ENCODE results near the gene MAP3K13.

The MAP3K13 gene

DNA sequence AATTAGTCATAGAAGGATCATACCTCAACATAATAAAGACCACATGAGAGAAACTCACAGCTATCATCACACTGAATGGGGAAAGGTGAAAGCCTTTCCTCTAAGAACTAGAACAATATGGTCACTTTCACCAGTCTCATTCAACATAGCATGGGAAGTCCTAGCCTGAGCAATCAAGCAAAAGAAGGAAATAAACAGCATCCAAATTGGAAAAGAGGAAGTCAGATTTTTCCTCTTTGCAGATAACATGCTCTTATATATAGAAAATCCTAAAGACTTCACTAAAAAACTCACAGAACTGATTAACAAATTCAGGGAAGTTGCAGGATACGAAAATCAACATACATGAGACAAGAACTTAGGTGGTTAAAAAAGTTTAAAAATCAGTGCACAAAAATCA lies 24.7 kb downstream of the MAP3K13 start:
- no peak for DNase-seq (ENCODE audit: low spot score)
- H3K4me3 ChIP-seq (ENCODE audit: low read length in 2 of 2), result no peak overlapping the region
- H3K9ac ChIP-seq (ENCODE audit: low read depth, low read length, poor library complexity), result no peak overlapping the region
- H3K4ac ChIP-seq (ENCODE audit: low read length), result no peak overlapping the region
- H2BK120ac ChIP-seq (ENCODE audit: low read depth, low read length), result no peak overlapping the region
- H2BK12ac ChIP-seq (ENCODE audit: low read length), result no peak overlapping the region
- no peak overlapping the region for H3K14ac ChIP-seq (ENCODE audit: low read length)
- no peak overlapping the region for H4K91ac ChIP-seq (ENCODE audit: low read depth, low read length, poor library complexity)
- no peak overlapping the region for H2AK5ac ChIP-seq (ENCODE audit: low read depth, low read length)
- no peak overlapping the region for H3K4me2 ChIP-seq (ENCODE audit: insufficient read depth, low read length, poor library complexity, severe bottlenecking)
- H3K27me3 ChIP-seq (ENCODE audit: control insufficient read depth in 3 of 3, insufficient read depth in 3 of 3, low read depth in 1 of 3, low read length in 3 of 3), result no peaks in the 10 kb centered on the region
- no peak overlapping the region for H2AFZ ChIP-seq (ENCODE audit: low read length)
- H3K27ac ChIP-seq (replicated peaks; ENCODE audit: low read length), result no peak overlapping the region
- no peak overlapping the region for H3K18ac ChIP-seq (ENCODE audit: low read length)
- WGBS, 2 donors (ENCODE audit: extremely low coverage in 2 of 2, insufficient read length in 2 of 2, insufficient replicate concordance in 1 of 2), result no CpG with 5 or more reads among the region's 1 CpG
- no peaks in the 10 kb centered on the region for H3K36me3 ChIP-seq (replicated peaks in 1 of 2; ENCODE audit: control insufficient read depth in 2 of 2, insufficient read depth in 2 of 2, low read length in 2 of 2)
- no peak overlapping the region for H3K23ac ChIP-seq (ENCODE audit: low read depth, low read length, poor library complexity)
- H3K79me1 ChIP-seq (ENCODE audit: low read depth, low read length), result no peaks in the 10 kb centered on the region
- H4K8ac ChIP-seq (ENCODE audit: low read depth, low read length), result no peak overlapping the region
- no peaks in the 10 kb centered on the region for H3K9me3 ChIP-seq (replicated peaks in 1 of 2; ENCODE audit: control insufficient read depth in 2 of 2, insufficient read depth in 1 of 2, low read depth in 1 of 2, low read length in 2 of 2)
- no peaks in the 10 kb centered on the region for H3K4me1 ChIP-seq (ENCODE audit: control insufficient read depth in 2 of 2, insufficient read depth in 1 of 2, low read depth in 1 of 2, low read length in 2 of 2)
- H2BK5ac ChIP-seq (ENCODE audit: low read length), result no peak overlapping the region
- no peak overlapping the region for H2BK15ac ChIP-seq (ENCODE audit: low read length)

DNA sequence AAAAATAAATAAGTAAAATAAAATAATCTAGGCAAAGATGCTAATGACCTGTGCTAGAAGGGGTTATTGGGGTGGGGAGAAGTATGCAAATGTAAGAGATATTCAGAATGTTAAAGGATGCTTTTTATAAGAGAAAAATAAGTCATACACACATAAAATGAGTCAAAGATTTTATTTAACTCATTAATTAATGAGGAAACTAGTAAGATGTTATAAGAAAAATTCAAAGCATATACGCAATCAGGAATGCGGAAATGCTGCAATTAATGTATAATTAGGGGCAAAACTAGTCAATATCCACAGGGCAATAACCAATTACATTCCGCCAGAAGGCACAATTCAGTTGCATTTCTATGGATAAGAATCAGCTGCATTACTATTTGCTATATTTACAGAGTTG lies 30.1 kb downstream of the MAP3K13 start:
- Histone ChIP-seq H3K23ac (ENCODE audit: low read depth, low read length, poor library complexity) (no peak overlapping the region), H3K9ac (ENCODE audit: low read depth, low read length, poor library complexity) (no peak overlapping the region), H3K79me1 (ENCODE audit: low read depth, low read length) (no peaks in the 10 kb centered on the region), H3K27ac (replicated peaks; ENCODE audit: low read length) (no peak overlapping the region), H3K14ac (ENCODE audit: low read length) (no peak overlapping the region), H3K4ac (ENCODE audit: low read length) (no peak overlapping the region), H2BK120ac (ENCODE audit: low read depth, low read length) (no peak overlapping the region), H3K4me1 (ENCODE audit: control insufficient read depth in 2 of 2, insufficient read depth in 1 of 2, low read depth in 1 of 2, low read length in 2 of 2) (peaks cover 0 to 7% of the 10 kb centered on the region in 2 donors), H3K9me3 (replicated peaks in 1 of 2; ENCODE audit: control insufficient read depth in 2 of 2, insufficient read depth in 1 of 2, low read depth in 1 of 2, low read length in 2 of 2) (no peaks in the 10 kb centered on the region), H2BK5ac (ENCODE audit: low read length) (no peak overlapping the region), H2BK15ac (ENCODE audit: low read length) (no peak overlapping the region), H3K36me3 (replicated peaks in 1 of 2; ENCODE audit: control insufficient read depth in 2 of 2, insufficient read depth in 2 of 2, low read length in 2 of 2) (no peaks in the 10 kb centered on the region), H3K18ac (ENCODE audit: low read length) (no peak overlapping the region), H3K4me3 (ENCODE audit: low read length in 2 of 2) (no peak overlapping the region), H3K27me3 (ENCODE audit: control insufficient read depth in 3 of 3, insufficient read depth in 3 of 3, low read depth in 1 of 3, low read length in 3 of 3) (no peaks in the 10 kb centered on the region), H4K91ac (ENCODE audit: low read depth, low read length, poor library complexity) (no peak overlapping the region), H2AK5ac (ENCODE audit: low read depth, low read length) (no peak overlapping the region), H3K4me2 (ENCODE audit: insufficient read depth, low read length, poor library complexity, severe bottlenecking) (no peak overlapping the region), H4K8ac (ENCODE audit: low read depth, low read length) (no peak overlapping the region), H2AFZ (ENCODE audit: low read length) (no peak overlapping the region), H2BK12ac (ENCODE audit: low read length) (no peak overlapping the region)
- no CpG with 5 or more reads among the region's 3 CpGs for WGBS, 2 donors (ENCODE audit: extremely low coverage in 2 of 2, insufficient read length in 2 of 2, insufficient replicate concordance in 1 of 2)
- no peak for DNase-seq (ENCODE audit: low spot score)

DNA sequence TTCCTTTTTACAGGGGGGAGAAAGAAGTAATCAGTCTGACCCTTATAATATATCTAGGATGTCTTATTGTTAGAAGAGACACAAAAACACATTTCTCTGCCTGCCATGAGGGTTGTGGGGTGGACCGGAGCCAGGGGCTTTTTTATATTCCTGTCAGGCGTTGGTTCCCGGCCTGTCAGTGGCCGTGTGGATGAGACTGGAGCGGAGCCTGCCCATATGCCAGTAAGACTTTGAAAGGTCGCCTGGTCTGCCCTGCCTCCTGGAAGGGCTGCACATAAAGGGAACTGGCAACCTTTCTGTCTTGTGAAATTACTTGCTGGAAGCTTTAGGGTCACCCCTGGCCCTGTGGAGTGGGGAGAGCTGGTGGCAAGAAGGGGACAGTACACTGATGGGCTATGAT lies 34.7 kb downstream of the MAP3K13 start:
- Histone ChIP-seq H3K23ac (ENCODE audit: low read depth, low read length, poor library complexity) (no peak overlapping the region), H4K91ac (ENCODE audit: low read depth, low read length, poor library complexity) (no peak overlapping the region), H2BK120ac (ENCODE audit: low read depth, low read length) (no peak overlapping the region), H3K4me1 (ENCODE audit: control insufficient read depth in 2 of 2, insufficient read depth in 1 of 2, low read depth in 1 of 2, low read length in 2 of 2) (peaks cover 4 to 7% of the 10 kb centered on the region in 2 donors), H3K27ac (replicated peaks; ENCODE audit: low read length) (no peak overlapping the region), H3K9ac (ENCODE audit: low read depth, low read length, poor library complexity) (no peak overlapping the region), H3K4me3 (ENCODE audit: low read length in 2 of 2) (no peak overlapping the region), H3K14ac (ENCODE audit: low read length) (no peak overlapping the region), H2AK5ac (ENCODE audit: low read depth, low read length) (no peak overlapping the region), H3K36me3 (replicated peaks in 1 of 2; ENCODE audit: control insufficient read depth in 2 of 2, insufficient read depth in 2 of 2, low read length in 2 of 2) (no peaks in the 10 kb centered on the region), H3K9me3 (replicated peaks in 1 of 2; ENCODE audit: control insufficient read depth in 2 of 2, insufficient read depth in 1 of 2, low read depth in 1 of 2, low read length in 2 of 2) (no peaks in the 10 kb centered on the region), H3K4ac (ENCODE audit: low read length) (no peak overlapping the region), H2BK12ac (ENCODE audit: low read length) (no peak overlapping the region), H2BK15ac (ENCODE audit: low read length) (no peak overlapping the region), H2AFZ (ENCODE audit: low read length) (no peak overlapping the region), H2BK5ac (ENCODE audit: low read length) (no peak overlapping the region), H3K4me2 (ENCODE audit: insufficient read depth, low read length, poor library complexity, severe bottlenecking) (no peak overlapping the region), H3K18ac (ENCODE audit: low read length) (no peak overlapping the region), H3K27me3 (ENCODE audit: control insufficient read depth in 3 of 3, insufficient read depth in 3 of 3, low read depth in 1 of 3, low read length in 3 of 3) (no peaks in the 10 kb centered on the region), H4K8ac (ENCODE audit: low read depth, low read length) (no peak overlapping the region), H3K79me1 (ENCODE audit: low read depth, low read length) (no peaks in the 10 kb centered on the region)
- WGBS, 2 donors (ENCODE audit: extremely low coverage in 2 of 2, insufficient read length in 2 of 2, insufficient replicate concordance in 1 of 2), result no CpG with 5 or more reads among the region's 6 CpGs
- no peak for DNase-seq (ENCODE audit: low spot score)

DNA sequence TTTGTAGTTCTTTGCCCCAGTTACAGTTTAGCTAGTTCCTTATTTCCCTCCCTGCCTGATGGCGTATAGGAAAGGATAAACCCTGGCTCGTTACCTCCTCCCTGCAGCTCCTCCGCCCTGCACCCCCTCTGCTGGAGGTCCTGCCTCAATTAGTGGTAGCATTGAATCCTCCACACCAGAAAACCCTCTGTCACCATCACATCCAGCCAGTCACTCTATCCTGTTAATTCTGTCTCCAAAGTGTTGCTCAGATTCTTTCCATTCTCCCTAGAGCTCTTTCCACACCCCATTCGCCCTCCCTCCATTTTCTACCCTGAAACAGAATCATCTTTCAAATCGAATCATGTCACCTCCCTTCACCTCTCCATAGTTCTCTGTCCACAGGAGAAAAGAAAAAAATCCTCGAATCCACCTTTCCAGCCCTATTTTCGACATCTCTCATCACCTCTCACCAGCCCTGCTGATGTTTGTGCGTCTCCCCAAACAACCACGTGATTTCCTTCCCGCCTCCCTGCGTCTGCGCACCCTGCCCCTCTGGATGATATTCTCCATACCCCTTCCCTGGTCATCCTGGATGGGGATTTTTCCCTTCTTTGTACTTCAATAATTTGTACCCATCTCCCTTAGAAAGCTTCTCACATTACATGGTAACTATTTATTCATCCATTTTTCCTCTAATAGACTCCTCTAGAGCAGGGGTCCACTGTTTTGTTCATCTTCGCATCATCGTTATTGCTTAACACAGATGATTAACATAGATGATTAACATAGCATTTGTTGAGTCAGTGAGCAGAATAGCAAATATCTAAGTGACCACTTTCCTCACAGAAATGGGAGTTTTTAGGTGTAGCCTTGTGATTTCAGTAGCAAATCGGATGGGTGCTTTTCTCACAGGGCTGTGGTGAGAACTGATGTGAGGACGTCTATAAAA lies 37.1 kb downstream of the MAP3K13 start:
- Histone ChIP-seq H3K14ac (ENCODE audit: low read length) (peak overlapping the region; percentile 89), H4K91ac (ENCODE audit: low read depth, low read length, poor library complexity) (no peak overlapping the region), H2AK5ac (ENCODE audit: low read depth, low read length) (no peak overlapping the region), H2AFZ (ENCODE audit: low read length) (no peak overlapping the region), H2BK15ac (ENCODE audit: low read length) (no peak overlapping the region), H3K9me3 (replicated peaks in 1 of 2; ENCODE audit: control insufficient read depth in 2 of 2, insufficient read depth in 1 of 2, low read depth in 1 of 2, low read length in 2 of 2) (no peaks in the 10 kb centered on the region), H4K8ac (ENCODE audit: low read depth, low read length) (no peak overlapping the region), H2BK120ac (ENCODE audit: low read depth, low read length) (no peak overlapping the region), H3K4me2 (ENCODE audit: insufficient read depth, low read length, poor library complexity, severe bottlenecking) (no peak overlapping the region), H3K36me3 (replicated peaks in 1 of 2; ENCODE audit: control insufficient read depth in 2 of 2, insufficient read depth in 2 of 2, low read length in 2 of 2) (no peaks in the 10 kb centered on the region), H3K27me3 (ENCODE audit: control insufficient read depth in 3 of 3, insufficient read depth in 3 of 3, low read depth in 1 of 3, low read length in 3 of 3) (no peaks in the 10 kb centered on the region), H3K18ac (ENCODE audit: low read length) (no peak overlapping the region), H3K4ac (ENCODE audit: low read length) (no peak overlapping the region), H3K4me1 (ENCODE audit: control insufficient read depth in 2 of 2, insufficient read depth in 1 of 2, low read depth in 1 of 2, low read length in 2 of 2) (peaks cover 4 to 7% of the 10 kb centered on the region in 2 donors), H3K27ac (replicated peaks; ENCODE audit: low read length) (no peak overlapping the region), H2BK5ac (ENCODE audit: low read length) (no peak overlapping the region), H3K79me1 (ENCODE audit: low read depth, low read length) (no peaks in the 10 kb centered on the region), H2BK12ac (ENCODE audit: low read length) (no peak overlapping the region), H3K23ac (ENCODE audit: low read depth, low read length, poor library complexity) (no peak overlapping the region), H3K4me3 (ENCODE audit: low read length in 2 of 2) (no peak overlapping the region), H3K9ac (ENCODE audit: low read depth, low read length, poor library complexity) (no peak overlapping the region)
- DNase-seq (ENCODE audit: low spot score), result no peak
- WGBS, 2 donors (ENCODE audit: extremely low coverage in 2 of 2, insufficient read length in 2 of 2, insufficient replicate concordance in 1 of 2), result no CpG with 5 or more reads among the region's 16 CpGs
